Fibroblast of lung (primary cell): ENCODE data around the gene GLIS1.

Experiments
- EZH2 ChIP-seq: IDR thresholded peaks from 2 replicates; pipeline ENCODE4 v1.5.1; 2012; ENCODE audit warnings: low read length, control low read depth, mild to moderate bottlenecking; ENCODE audit errors: missing control alignments
- TF ChIP-seq, protein P1 (sequence below), 2 donors: IDR thresholded peaks in 1 of 2; conservative IDR thresholded peaks in 1 of 2; 1 replicate in 1 of 2; 2 replicates in 1 of 2; pipeline ENCODE4 v1.5.1; 2011 to 2012; ENCODE audit warnings: low read length in 2 of 2, control low read depth in 1 of 2, inconsistent platforms in 1 of 2, low read depth in 1 of 2, mild to moderate bottlenecking in 1 of 2

DNA sequence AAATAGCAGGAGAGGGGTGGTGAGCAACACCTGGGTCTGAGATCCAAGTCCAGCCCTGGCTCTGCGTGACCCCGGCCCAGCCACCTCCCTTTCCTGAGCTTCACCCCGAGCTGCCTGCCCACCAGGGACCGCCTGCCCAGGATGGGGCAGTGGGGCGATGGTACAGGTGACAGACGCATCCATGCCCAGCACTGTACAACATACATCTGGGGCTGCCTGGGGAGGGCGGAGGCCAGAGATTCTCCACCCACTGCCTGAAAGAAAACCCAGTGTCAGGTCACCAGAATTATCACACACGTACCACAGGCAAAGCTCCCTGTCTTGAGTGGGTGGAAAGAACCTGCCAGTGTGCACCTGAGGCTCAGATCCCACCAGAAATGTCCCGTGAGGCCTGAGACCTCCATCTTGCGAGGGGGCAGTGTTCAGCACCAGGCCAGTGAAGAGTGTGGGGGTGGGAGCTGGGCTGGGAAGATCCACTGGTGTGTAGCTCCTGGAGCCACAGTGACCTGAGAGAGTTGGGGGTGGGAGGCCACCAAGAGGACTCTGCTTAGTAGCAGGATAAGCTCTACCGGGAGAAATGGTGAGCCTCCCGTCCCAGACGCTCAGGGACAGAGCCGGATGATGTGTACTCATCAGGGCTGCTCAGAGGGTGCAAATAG, 198.2 kb downstream of the GLIS1 start:
- TF ChIP-seq, protein P1, sequence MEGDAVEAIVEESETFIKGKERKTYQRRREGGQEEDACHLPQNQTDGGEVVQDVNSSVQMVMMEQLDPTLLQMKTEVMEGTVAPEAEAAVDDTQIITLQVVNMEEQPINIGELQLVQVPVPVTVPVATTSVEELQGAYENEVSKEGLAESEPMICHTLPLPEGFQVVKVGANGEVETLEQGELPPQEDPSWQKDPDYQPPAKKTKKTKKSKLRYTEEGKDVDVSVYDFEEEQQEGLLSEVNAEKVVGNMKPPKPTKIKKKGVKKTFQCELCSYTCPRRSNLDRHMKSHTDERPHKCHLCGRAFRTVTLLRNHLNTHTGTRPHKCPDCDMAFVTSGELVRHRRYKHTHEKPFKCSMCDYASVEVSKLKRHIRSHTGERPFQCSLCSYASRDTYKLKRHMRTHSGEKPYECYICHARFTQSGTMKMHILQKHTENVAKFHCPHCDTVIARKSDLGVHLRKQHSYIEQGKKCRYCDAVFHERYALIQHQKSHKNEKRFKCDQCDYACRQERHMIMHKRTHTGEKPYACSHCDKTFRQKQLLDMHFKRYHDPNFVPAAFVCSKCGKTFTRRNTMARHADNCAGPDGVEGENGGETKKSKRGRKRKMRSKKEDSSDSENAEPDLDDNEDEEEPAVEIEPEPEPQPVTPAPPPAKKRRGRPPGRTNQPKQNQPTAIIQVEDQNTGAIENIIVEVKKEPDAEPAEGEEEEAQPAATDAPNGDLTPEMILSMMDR (conservative IDR thresholded peaks at IDR 0.05 in 1 of 2, IDR thresholded peaks at IDR 0.05 in 1 of 2; ENCODE audit: low read depth in 1 of 2, low read length in 2 of 2) = no peak
- TF ChIP-seq EZH2 = no peak
